Measurements from ENCODE around the gene FTL. TPM values are rescaled to one million over a fixed set of nuclear protein-coding genes. Genes with fewer than 3 reads are reported as not detected.

The FTL gene
- total RNA-seq, 1 donor from 2014 or later: 989 TPM

- Histone ChIP-seq H2AFZ (replicated peaks) (no peak overlapping the region), H3K9me3 (ENCODE audit: low read depth) (no peaks in the 10 kb centered on the region), H3K27me3 (no peaks in the 10 kb centered on the region), H3K79me2 (ENCODE audit: low read depth) (no peaks in the 10 kb centered on the region), H3K4me1 (no peaks in the 10 kb centered on the region), H4K20me1 (ENCODE audit: low read depth) (no peaks in the 10 kb centered on the region), H3K27ac (no peak overlapping the region), H3K36me3 (no peaks in the 10 kb centered on the region), H3K9ac (no peak overlapping the region), H3K4me3 (no peak overlapping the region), H3K4me2 (no peak overlapping the region), H3F3A (ENCODE audit: low read depth) (no peaks in the 10 kb centered on the region)
- peaks cover 2% of the 10 kb centered on the region for H3K36me3 Mint-ChIP-seq
- H3K27me3 Mint-ChIP-seq (ENCODE audit: insufficient read depth, low read depth): peaks cover 9% of the 10 kb centered on the region
- TF ChIP-seq EZH2 (IDR thresholded peaks at IDR 0.05) (no peak), EZH2phosphoT487 (IDR thresholded peaks at IDR 0.05) (no peak)
- TF ChIP-seq, protein P1, sequence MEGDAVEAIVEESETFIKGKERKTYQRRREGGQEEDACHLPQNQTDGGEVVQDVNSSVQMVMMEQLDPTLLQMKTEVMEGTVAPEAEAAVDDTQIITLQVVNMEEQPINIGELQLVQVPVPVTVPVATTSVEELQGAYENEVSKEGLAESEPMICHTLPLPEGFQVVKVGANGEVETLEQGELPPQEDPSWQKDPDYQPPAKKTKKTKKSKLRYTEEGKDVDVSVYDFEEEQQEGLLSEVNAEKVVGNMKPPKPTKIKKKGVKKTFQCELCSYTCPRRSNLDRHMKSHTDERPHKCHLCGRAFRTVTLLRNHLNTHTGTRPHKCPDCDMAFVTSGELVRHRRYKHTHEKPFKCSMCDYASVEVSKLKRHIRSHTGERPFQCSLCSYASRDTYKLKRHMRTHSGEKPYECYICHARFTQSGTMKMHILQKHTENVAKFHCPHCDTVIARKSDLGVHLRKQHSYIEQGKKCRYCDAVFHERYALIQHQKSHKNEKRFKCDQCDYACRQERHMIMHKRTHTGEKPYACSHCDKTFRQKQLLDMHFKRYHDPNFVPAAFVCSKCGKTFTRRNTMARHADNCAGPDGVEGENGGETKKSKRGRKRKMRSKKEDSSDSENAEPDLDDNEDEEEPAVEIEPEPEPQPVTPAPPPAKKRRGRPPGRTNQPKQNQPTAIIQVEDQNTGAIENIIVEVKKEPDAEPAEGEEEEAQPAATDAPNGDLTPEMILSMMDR (IDR thresholded peaks at IDR 0.05): no peak
- no peak overlapping the region for H3K27ac Mint-ChIP-seq
- no peak overlapping the region for H3K4me3 Mint-ChIP-seq
- H3K9me3 Mint-ChIP-seq: peaks cover 7% of the 10 kb centered on the region
- peaks cover 11% of the 10 kb centered on the region for H3K4me1 Mint-ChIP-seq
- DNase-seq (ENCODE audit: low spot score): no peak
These were observed 19.3 kb upstream of the FTL start for GRCh38 chr19:48945817-48946216.

DNA sequence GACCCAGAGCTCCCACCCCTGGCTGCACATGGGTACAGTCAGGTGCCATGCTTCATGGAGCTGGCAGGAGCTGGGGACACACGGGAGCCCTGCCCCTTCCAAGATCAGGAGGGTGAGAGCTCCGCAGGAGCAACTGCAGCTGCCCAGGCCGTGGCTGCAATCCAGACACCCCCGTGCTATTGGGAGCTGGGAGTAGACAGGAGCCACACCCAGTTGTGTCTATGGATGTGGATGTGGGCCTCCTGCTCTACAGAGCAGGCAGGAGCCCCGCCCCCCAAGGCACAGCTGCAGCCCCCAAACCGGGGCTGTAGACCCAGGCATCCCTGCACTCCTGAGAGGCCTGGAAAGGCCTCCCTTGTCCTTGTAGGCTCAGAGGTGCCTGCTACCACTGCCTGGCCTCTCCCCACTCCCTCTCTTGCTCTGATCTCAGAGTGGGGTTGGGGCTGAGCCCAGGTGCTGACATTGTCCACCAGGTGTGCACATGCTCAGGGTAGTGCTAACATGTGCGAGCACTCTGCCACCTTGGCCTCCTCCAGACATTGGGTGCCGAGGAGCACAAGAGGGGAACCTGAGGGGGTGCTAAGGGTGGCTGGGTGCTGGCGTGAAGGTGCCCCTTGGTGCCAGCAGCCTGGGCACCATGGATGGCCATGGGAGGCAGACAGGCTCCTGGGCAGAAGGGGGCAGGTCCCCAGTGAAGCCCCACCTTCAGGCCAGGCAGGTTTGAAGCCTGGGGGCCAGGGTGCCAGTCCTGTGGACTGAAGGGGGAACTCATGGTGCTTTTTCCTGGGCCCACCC, 18.4 kb upstream of the FTL start:
- no peak overlapping the region for H3K4me3 ChIP-seq
- no peaks in the 10 kb centered on the region for H3K9me3 ChIP-seq (ENCODE audit: low read depth)
- no peak overlapping the region for H3K4me3 Mint-ChIP-seq
- H3K4me2 ChIP-seq: no peak overlapping the region
- H3K27me3 Mint-ChIP-seq (ENCODE audit: insufficient read depth, low read depth): peaks cover 9% of the 10 kb centered on the region
- no peak overlapping the region for H3K27ac Mint-ChIP-seq
- DNase-seq (ENCODE audit: low spot score): no peak
- H4K20me1 ChIP-seq (ENCODE audit: low read depth): no peaks in the 10 kb centered on the region
- no peak overlapping the region for H2AFZ ChIP-seq (replicated peaks)
- TF ChIP-seq, protein P1 (IDR thresholded peaks at IDR 0.05): no peak
- TF ChIP-seq EZH2 (IDR thresholded peaks at IDR 0.05) (no peak), EZH2phosphoT487 (IDR thresholded peaks at IDR 0.05) (no peak)
- H3K36me3 ChIP-seq: no peaks in the 10 kb centered on the region
- no peaks in the 10 kb centered on the region for H3K36me3 Mint-ChIP-seq
- H3F3A ChIP-seq (ENCODE audit: low read depth): no peaks in the 10 kb centered on the region
- peaks cover 4% of the 10 kb centered on the region for H3K9me3 Mint-ChIP-seq
- no peaks in the 10 kb centered on the region for H3K79me2 ChIP-seq (ENCODE audit: low read depth)
- H3K27me3 ChIP-seq: no peaks in the 10 kb centered on the region
- no peak overlapping the region for H3K27ac ChIP-seq
- peaks cover 11% of the 10 kb centered on the region for H3K4me1 Mint-ChIP-seq
- H3K9ac ChIP-seq: no peak overlapping the region
- no peaks in the 10 kb centered on the region for H3K4me1 ChIP-seq

GRCh38 chr19:48947258-48947542, 17.9 kb upstream of the FTL start:
- no peak overlapping the region for H3K4me3 ChIP-seq
- H3K79me2 ChIP-seq (ENCODE audit: low read depth): no peaks in the 10 kb centered on the region
- no peaks in the 10 kb centered on the region for H3F3A ChIP-seq (ENCODE audit: low read depth)
- no peaks in the 10 kb centered on the region for H3K36me3 Mint-ChIP-seq
- H4K20me1 ChIP-seq (ENCODE audit: low read depth): no peaks in the 10 kb centered on the region
- TF ChIP-seq, protein P1 (IDR thresholded peaks at IDR 0.05): no peak
- TF ChIP-seq EZH2 (IDR thresholded peaks at IDR 0.05): no peak
- TF ChIP-seq EZH2phosphoT487 (IDR thresholded peaks at IDR 0.05): no peak
- no peak overlapping the region for H2AFZ ChIP-seq (replicated peaks)
- no peaks in the 10 kb centered on the region for H3K4me1 ChIP-seq
- H3K27me3 Mint-ChIP-seq (ENCODE audit: insufficient read depth, low read depth): peaks cover 9% of the 10 kb centered on the region
- peaks cover 11% of the 10 kb centered on the region for H3K4me1 Mint-ChIP-seq
- DNase-seq (ENCODE audit: low spot score): no peak
- no peak overlapping the region for H3K4me3 Mint-ChIP-seq
- H3K9me3 ChIP-seq (ENCODE audit: low read depth): no peaks in the 10 kb centered on the region
- H3K36me3 ChIP-seq: no peaks in the 10 kb centered on the region
- no peak overlapping the region for H3K27ac Mint-ChIP-seq
- H3K27ac ChIP-seq: no peak overlapping the region
- no peaks in the 10 kb centered on the region for H3K27me3 ChIP-seq
- H3K9ac ChIP-seq: no peak overlapping the region
- H3K9me3 Mint-ChIP-seq: peaks cover 4% of the 10 kb centered on the region
- H3K4me2 ChIP-seq: no peak overlapping the region

All from neural progenitor cell (in vitro differentiated cells).